HG03196 (cell line): Measurements from ENCODE around the gene ACAA2.
A peak's percentile ranks its signal among the peaks of the same experiment; 100 is the strongest.
"Not testable (repeated sequence)": the region's sequence is repeated elsewhere in the genome, so short reads cannot be mapped to it uniquely, and the experiment has no call there.

ENCODE experiments used
- ATAC-seq: cut with Tn5 transposase; IDR thresholded peaks from one replicate; pipeline ENCODE4 v1.9.1; 2021; ENCODE audit not compliant: unreplicated experiment

ACAA2 gene

DNA sequence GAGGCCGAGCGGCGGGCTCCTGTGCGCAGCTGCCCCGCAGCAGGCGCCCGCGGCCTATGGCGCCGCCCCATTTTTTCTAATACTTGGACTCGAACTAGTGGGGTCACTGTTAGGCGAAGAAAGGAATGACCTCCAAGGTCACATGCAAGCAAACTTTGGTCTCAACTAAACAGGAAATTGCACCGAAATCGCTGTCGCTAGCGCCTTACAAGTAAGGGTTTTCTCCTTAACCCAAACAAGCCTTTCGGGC lies 339 bp downstream of the ACAA2 start:
- peak; percentile 36 for ATAC-seq

DNA sequence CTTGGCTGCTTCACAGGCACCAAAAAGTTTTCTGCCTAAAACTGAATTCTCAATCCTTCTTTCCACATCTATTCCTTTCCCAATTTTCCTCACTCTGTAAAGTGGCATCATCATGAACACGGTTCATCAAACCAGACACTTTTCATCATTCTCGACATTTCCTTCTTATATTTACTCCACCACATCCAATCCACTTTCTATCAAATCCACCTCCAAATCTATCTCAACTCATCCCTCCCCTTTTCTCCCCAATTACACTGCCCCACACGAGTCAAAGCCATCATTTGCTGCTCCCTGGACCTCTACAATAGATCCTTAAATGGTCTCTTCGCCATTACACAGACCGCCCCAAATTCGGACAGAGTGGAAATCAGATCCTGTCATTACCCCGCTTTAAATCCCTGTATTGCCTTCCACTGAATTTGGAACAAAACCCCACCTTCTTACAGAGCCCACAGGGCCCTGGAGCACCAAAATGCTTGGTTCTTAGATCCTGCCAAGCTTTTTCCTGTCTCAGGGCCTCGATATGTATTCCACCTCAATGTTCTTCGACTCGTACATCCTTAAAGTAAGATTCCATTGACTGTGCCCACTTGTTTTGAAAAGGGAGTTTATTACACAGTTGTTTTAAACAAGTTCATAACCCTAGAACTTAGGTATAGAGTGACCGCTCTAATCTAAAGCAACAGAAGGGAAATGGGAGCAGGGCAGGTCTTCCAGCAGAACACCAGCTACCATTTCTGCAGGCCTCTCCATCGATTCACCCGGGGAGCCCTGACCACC lies 856 bp downstream of the ACAA2 start:
- ATAC-seq: no peak

DNA sequence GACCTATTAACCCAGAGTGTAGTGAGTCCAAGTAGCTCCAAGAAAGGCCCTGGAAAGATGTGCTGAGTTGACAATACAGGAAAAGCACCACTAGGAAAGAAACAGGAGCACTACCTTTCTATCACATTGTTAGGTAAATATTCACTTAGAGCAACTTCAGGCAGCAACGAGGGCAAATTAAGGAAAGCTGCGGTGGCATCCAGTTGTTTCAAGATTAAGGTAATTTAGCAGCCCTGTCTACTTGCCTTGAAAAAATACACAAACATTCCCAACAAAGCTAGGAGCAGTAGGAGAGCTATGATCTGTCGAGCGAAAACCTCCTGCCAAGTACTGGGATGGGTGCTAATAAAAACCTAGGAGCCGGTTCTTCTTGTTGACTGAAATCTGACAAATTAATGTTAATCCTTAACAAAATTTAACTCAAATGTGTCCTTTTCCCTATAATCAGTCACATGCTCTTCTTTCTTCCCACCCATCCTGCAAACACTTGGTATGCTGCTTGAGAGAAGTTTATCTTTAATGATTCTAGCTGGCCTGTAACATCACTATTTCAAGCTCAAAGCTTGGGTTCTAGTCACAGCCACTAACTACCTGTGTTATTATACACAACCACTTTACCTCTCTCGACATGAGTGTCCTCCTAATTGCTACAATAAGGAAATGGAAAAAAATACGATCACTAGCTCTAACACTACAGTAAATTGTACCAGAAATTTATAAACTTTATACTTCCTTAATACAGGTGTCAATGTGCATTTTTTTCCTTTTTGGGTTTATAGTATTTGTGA lies 2.0 kb downstream of the ACAA2 start:
- no peak for ATAC-seq

DNA sequence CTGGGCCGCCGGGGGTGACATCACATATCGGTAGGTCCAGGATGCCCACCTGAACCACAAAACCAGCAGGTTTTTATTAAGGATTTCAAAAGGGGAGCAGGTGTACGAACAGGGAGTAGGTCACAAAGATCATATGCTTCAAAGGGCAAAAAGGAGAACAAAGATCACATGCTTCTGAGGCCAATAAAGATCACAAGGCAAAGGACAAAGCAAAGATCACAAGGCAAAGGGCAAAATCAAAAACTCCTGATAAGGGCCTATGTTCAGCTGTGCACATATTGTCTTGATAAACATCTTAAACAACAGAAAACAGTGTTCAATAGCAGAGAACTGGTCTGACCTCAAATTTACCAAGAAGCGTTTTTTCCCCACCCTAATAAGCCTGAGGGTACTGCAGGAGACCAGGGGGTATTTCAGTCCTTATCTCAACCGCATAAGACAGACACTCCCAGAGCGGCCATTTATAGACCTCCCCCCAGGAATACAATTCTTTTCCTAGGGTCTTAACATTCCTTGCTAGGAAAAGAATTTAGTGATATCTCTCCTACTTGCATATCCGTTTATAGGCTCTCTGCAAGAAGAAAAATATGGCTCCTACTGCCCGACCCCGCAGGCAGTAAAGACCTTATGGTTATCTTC lies 4.7 kb downstream of the ACAA2 start:
- not testable (repeated sequence) for ATAC-seq

DNA sequence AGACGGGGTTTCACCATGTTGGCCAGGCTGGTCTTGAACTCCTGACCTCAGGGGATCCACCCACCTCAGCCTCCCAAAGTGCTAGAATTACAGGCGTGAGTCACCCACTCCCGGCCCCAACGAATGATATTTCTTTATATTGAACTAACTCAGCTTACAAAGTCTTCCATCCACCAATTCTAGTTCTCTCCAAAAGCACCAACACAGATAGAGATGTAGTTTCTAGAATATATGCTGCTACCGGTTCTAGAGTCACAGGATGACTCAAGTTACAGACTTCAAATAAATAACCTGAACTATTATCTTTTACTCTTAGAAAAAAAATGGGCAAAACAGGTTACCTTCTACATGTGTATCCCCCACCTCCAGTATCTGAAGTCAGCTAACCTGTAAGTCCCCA lies 9.2 kb downstream of the ACAA2 start:
- no peak for ATAC-seq

DNA sequence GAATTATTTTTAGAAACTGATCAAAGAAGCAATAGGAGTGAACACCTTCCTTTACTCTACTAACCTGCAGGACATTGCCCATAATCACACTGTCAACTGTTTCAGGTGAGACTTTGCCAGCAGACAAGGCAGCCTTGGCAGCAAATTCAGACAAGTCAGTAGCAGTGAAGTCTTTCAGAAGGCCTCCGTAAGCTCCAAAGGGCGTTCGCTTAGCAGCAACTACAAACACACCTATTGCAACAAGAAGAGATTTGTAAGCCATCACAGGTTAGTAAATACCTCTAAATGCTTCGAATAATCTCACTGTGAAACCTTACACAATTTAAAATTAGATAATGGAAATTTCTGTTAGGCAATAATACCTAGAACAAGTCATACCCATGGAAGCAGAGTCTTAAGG lies 10.7 kb downstream of the ACAA2 start:
- ATAC-seq: no peak

DNA sequence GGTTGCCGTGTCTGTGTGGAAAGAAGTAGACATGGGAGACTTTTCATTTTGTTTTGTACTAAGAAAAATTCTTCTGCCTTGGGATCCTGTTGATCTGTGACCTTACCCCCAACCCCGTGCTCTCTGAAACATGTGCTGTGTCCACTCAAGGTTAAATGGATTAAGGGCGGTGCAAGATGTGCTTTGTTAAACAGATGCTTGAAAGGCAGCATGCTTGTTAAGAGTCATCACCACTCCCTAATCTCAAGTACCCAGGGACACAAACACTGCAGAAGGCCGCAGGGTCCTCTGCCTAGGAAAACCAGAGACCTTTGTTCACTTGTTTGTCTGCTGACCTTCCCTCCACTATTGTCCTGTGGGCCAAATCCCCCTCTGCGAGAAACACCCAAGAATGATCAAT lies 12.8 kb downstream of the ACAA2 start:
- ATAC-seq: not testable (repeated sequence)

DNA sequence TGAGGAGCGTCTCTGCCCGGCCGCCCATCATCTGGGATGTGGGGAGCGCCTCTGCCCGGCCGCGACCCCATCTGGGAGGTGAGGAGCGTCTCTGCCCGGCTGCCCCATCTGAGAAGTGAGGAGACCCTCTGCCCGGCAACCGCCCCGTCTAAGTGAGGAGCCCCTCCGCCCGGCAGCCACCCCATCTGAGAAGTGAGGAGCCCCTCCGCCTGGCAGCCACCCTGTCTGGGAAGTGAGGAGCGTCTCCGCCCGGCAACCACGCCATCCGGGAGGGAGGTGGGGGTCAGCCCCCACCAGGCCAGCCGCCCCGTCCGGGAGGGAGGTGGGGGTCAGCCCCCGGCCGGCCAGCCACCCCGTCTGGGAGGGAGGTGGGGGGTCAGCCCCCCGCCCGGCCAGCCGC lies 13.5 kb downstream of the ACAA2 start:
- ATAC-seq: not testable (repeated sequence)

DNA sequence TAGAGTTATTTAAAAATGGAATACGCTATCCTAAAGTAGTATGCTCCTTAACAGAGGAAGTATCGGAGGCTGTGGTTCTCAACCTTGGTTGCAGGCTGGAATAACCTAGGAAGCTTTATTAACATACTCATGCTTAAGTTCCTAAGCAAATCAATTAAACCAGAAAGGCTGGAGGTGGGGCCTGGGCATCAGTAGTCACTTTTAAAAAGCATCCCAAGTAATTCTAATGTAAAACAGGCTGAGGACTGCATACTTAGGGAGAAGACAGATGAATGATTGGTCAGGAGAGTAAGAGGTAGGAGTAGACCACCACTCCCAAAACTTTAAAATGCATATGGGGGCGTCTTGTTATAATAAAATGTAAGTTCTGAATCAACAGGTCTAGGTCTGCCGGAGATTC lies 15.3 kb downstream of the ACAA2 start:
- ATAC-seq: no peak

DNA sequence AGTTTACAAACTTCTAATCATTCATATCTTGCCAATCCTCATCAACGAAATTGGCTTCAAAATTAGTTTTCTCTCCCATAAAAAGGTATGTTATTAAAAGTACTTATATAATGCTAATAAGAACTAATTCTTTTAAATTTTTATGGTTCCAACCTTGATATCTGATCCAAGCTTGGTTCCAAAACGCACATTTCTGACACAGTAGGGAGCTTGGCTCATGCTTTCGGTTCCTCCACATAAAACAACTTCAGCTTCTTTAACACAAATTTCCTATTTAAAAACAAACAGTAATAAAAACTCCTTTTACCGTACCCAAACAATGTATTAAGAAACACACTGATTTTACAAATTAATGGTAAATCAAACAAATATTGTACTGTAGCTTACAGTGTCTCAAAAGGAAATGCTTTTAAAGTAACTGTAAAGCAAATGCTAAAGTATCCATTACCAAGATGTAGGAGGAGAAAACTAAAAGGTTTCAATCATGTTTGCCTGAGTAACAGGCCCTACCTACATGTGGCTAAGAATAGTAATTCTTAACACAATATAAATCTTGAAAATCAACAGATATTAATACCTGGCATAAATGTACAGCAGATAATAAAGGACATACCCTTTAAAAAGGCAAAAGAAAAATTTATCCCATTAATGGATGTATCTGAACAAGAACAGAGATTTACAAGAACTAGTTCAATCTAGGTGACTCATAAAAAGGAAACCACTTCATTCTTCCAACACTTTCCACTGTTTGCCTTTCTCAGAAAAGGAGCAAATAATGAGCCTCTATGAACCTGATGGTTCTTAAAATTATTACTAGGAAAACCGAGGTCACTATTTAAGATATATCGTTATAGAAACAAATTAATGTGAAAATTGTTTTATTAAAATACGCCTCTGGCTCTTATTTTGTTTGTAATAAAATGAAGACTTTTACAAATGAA lies 17.5 kb downstream of the ACAA2 start:
- no peak for ATAC-seq

DNA sequence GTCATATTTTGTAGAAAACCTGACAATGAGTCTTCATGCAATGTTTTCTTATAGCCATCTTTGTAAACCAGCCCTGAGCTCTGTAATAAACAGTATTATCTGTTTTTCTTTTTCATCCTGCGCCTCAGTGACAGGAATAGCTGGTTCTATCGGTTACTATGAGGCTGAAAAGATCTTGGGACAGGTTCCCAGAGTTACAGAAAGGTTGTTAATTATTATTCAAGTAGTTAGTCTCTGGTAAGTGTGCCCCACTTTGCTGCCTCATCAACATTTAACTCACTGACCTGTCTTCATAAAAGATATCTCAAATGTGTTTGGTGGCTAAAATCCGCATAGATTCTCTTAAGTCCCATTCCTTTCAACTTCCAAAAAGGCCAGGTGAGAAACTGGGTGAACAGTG lies 18.6 kb downstream of the ACAA2 start:
- no peak for ATAC-seq

DNA sequence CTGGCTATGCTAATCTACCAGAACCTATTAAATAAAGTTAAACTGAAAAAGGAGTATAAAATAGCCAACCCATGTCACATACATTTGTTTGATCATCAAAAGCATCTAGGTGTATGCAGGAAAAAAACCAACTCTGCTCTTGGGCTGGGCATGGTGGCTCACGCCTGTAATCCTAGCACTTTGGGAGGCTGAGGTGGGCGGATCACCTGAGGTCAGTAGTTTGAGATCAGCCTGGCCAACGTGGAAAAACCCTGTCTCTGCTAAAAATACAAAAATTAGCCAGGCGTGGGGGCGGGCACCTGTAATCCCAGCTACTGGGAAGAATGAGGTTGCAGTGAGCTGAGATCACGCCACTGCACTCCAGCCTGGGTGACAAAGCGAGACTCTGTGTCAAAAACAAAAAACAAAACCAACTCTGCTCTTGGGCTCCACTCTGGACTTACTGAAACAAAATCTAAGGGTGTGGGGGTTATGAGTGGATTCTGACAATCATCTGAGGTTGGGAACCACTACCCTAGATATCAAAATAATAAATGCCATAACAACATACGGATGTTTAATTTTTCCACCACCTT lies 23.7 kb downstream of the ACAA2 start:
- not testable (repeated sequence) for ATAC-seq

DNA sequence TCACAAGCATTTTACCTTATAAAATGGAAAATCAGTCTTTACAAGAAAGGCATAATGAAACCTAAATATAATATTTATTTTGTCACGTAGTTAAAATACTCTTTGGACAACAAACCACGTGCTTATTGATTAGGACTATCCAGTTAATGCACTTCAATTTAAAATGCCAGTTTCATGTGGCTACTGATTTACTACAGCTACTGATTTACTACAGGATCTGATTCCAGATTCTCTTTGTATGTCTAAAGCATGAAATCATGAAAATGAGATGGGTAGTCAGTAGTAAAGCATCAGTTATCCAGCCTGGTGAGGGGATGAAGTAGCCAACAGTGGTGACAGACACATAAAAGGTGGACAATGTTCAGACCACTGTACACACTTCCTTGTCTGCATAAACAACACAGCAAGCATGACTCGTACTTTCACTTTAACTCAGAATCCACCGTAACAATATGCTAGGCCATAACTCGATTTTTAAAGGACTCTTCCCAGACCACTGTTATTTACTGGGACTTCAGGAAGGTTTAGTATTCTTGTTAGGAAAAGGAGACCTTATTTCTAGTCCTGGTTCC lies 24.9 kb downstream of the ACAA2 start:
- peak; percentile 64 for ATAC-seq

DNA sequence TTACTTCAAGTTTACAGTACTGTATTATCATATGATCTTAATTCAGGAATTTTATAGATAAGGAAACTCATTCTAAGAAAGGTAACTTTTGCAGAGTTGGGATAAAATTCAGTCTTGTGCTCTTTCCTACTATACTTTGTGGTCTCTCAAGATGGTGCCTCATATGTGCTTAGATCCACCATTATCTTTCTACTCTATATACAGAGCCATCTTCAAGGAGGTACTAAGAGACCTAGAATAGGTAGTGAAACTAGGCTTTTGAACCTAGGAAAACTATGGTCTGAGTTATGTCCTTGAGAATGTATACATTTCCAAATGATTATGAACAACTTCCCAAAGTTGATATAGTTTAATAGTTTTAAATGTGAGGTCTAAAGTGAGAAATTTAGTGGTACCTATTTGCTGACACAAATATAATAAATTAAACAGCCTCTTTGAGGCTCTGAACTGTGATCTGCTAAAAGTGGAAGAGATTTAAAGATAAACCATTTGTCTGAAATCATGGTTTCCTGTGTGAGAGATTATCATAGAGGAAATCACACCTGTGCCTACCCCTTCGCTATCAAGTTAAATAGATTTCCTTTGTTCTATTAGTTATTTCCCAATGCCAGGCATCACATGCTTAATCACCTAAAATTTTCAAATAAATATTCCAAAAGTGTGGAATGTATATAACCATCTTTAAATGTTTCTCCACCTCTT lies 27.2 kb downstream of the ACAA2 start:
- no peak for ATAC-seq

DNA sequence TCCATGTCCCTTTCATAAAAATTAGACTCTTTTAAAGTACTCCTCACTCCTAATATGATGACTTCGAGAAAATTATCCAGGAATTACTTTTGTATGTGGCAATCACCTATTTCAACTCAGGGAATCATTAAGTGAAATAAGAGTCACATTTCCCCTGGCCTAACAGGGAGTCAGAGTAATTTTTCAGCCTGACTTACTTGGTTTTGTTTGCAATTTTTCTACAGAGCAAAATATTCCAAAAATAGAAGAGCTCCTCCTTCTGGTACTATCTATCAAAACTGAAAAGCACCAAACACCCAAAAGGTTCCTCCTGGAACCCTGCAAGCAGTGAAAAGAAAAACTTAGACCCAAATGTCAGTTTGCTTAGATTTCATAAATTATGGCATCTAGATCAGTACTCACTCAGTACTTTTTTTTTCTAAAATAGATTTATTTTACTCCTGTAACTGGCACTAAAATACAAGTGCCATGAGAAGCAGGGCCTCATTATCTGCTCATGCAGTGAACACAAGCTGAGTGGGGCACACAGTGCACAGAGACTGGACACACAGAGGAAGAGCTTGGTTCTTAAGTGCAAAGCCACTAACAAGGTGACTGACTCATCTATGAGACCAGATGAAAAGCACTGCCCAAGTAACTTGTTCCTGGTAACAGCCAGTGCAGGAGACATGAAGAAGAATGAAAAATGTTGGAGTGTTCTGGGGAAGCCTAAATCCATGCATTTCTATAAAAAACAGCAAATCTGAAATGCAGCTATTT lies 28.7 kb downstream of the ACAA2 start:
- no peak for ATAC-seq

DNA sequence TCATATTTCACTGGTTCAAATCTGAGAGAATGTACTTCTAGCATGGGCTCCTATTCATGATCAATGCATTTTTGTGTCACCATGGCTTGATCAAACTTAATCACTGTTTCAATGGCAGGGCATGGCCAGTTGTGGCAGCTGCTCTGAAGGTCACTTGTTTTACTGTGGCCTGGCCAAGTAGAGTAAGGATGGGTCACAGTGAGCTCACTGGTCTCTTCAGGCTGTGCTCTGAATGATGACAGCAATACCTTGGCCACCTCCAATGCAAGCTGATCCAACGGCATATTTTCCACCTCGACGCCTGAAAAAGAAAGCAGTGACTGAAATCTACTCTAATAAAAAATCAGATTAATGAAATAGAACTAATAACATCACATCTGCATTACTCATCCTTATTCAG lies 29.7 kb downstream of the ACAA2 start:
- ATAC-seq: not testable (repeated sequence)

DNA sequence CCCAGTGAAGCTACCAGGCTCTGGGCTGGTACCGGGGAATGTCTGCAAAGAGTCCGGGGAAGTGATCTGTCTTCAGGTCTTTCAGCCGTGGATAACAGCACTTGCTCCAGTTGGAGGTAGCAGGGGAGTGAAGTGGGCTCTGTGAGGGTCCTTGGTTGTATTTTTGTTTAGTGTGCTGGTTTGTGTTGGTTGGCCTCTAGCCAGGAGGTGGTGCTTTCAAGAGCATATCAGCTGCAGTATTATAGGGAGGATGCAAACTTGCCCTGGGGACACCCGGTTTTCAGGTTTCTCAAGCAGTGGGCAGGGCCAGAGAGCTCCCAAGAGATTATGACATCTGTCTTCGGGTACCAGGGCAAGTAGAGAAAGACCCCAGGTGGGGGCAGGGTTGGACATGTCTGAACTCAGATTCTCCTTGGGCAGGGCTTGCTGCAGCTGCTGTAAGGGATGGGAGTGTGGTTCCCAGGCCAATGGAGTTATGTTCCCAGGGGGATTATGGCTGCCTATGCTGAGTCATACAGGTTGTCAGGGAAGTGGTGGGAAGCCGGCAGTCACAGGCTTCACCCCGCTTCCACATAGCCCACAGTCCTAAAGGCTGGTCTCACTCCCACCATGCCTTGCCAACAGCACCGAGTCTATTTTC lies 34.4 kb downstream of the ACAA2 start:
- no peak for ATAC-seq

DNA sequence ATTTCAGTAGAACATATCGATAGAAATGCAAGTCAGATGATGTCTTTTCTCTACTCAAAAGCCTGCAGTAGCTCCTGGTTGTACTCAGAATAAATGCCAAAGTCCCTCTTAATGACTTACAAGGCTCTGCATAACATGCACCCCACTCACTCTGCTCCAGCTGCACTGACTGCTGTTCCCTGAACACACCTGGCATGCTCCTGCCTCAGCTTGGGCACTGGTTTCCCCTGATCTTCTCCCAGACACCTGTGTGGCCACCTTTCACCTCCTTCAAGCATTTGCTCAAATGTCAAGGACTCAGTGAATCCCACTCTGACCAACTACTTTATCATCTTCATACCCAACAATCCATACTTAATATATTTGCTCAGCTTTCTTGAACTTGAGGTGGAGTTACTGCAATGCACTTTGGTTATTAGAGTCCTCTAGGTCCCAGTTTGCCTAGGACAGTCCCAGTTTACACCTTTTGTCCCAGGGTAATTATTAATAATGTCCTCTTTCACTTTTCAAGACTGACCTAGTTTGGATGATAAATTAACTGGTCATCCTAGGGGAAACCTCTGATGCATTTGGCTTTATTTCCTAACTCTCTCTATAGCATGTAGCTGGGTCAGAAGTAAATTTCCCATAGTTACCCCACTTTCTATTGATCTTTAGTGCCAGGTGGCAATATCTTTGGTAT lies 44.1 kb downstream of the ACAA2 start:
- ATAC-seq: no peak
